Measurements from ENCODE around the gene ABCB8.

The ABCB8 gene

GRCh38 chr7:151076863-151077704, 48.8 kb downstream of the ABCB8 start:
- no peak for DNase-seq

- DNase-seq: no peak
Observed at GRCh38 chr7:151077705-151078232, 49.5 kb downstream of the ABCB8 start.

- no peak for DNase-seq
Observed at GRCh38 chr7:151078233-151079040, 50.2 kb downstream of the ABCB8 start.

GRCh38 chr7:151079199-151079910, 51.1 kb downstream of the ABCB8 start:
- DNase-seq: no peak

- DNase-seq: no peak
Observed at GRCh38 chr7:151080067-151080521, 51.8 kb downstream of the ABCB8 start.

GRCh38 chr7:151080522-151081169, 52.4 kb downstream of the ABCB8 start, which contains the start of gene FASTK:
FASTK (minus strand) TSS chr7:151080809; CDS start chr7:151080766, 43 bp downstream.
- DNase-seq: peak; percentile 94

- DNase-seq: no peak
Observed at GRCh38 chr7:151081170-151082101, 53.2 kb downstream of the ABCB8 start.

- no peak for DNase-seq
Observed at GRCh38 chr7:151082141-151083070, 54.2 kb downstream of the ABCB8 start.

GRCh38 chr7:151083071-151083823, 55.0 kb downstream of the ABCB8 start, which contains the start of gene TMUB1:
TMUB1 (minus strand) TSS chr7:151083493; CDS start chr7:151082563, 930 bp downstream.
- peak; percentile 87 for DNase-seq

- no peak for DNase-seq
Observed at GRCh38 chr7:151083824-151084160, 55.5 kb downstream of the ABCB8 start.

- DNase-seq: no peak
Observed at GRCh38 chr7:151085329-151085690, 57.1 kb downstream of the ABCB8 start.

GRCh38 chr7:151085691-151086620, 57.7 kb downstream of the ABCB8 start, which contains the start of gene AGAP3:
AGAP3 (plus strand) TSS chr7:151086475; CDS start chr7:151086742, 267 bp downstream.
- peak; percentile 75 for DNase-seq

GRCh38 chr7:151086802-151087244, 58.6 kb downstream of the ABCB8 start:
- DNase-seq: peak; percentile 41

GRCh38 chr7:151087245-151088018, 59.2 kb downstream of the ABCB8 start:
- DNase-seq: peak; percentile 53

- no peak for DNase-seq
Observed at GRCh38 chr7:151088019-151088855, 60.0 kb downstream of the ABCB8 start.

Data from activated CD4-positive, alpha-beta T cell treated with anti-CD3 and anti-CD28 coated beads, Interleukin-10, Interleukin-2, amounts not matched to agents 100 ng/mL and 50 ng/mL, durations not matched to agents 16 hours and 8 hours (primary cell).